NCI-H82 (cell line): Measurements from ENCODE around the gene YAF2.
"Not testable (repeated sequence)": the region's sequence is repeated elsewhere in the genome, so short reads cannot be mapped to it uniquely, and the experiment has no call there.

Experiments used
- DNase-seq: peaks from one replicate; lab custom pipeline; 2025; lab: John Stamatoyannopoulos, UW

YAF2 gene

GRCh38 chr12:42255221-42255865, 17.3 kb upstream of the YAF2 start:
- no peak for DNase-seq

DNA sequence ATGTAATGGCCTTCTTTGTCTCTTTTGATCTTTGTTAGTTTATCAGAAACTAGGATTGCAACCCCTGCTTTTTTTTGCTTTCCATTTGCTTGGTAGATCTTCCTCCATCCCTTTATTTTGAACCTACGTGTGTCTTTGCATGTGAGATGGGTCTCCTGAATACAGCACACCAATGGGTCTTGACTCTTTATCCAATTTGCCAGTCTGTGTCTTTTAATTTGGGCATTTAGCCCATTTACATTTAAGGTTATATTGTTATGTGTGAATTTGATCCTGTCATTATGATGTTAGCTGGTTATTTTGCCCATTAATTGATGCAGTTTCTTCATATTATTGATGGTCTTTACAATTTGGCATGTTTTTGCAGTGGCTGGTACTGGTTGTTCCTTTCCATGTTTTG, 14.6 kb upstream of the YAF2 start:
- not testable (repeated sequence) for DNase-seq

- not testable (repeated sequence) for DNase-seq
Observed at GRCh38 chr12:42249033-42249432, 11.0 kb upstream of the YAF2 start.

DNA sequence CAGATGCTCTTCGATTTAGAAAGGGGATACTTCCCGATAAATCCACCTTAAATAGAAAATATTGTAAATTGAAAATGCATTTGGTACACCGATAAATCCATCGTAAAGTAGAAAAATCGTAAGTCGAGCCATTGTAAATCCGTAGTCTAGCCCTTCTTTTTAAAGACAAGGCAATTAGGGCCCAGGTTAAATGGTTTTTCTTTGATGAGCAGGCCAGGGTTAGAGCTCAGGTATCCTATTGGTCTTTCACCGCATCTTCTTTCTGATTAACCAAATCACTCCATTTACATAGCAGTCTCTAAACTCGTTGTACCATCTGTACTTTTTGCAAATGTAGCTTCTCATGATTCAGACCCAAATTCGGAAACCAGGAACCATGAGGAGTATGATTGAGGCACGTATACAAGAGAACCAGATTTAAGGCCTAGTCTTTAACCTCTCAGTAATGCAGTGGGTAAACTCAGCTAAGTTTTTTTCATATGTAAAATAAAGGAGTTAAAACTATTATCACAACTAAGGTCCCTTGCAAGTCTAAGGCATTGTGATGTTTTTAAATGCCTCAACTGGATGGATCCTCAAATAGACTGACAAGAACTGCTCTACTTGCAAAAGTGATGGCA, 2.2 kb upstream of the YAF2 start:
- DNase-seq: no peak

GRCh38 chr12:42237853-42238239, 202 bp downstream of the YAF2 start:
- DNase-seq: no peak

- peak; percentile 86 for DNase-seq
Observed at GRCh38 chr12:42237052-42237852, 796 bp downstream of the YAF2 start.

DNA sequence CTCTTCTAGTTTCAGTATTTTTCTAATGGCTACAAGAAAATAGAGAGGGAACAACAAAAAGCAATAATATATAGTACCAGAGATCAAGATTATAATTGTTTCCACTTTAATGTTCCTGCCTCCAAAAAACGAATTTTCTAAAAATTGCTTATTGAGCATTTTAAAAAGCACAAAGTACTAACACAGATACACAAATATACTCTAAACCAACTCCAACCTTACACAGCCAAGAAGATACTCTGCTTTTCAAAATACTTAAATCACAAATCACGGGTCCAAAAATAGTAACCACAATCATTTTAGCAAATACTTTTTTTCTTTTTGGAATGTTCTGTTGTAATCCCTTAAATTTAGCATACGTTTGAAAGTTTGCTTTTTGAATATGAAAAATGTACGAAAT, 2.0 kb downstream of the YAF2 start:
- DNase-seq: no peak

DNA sequence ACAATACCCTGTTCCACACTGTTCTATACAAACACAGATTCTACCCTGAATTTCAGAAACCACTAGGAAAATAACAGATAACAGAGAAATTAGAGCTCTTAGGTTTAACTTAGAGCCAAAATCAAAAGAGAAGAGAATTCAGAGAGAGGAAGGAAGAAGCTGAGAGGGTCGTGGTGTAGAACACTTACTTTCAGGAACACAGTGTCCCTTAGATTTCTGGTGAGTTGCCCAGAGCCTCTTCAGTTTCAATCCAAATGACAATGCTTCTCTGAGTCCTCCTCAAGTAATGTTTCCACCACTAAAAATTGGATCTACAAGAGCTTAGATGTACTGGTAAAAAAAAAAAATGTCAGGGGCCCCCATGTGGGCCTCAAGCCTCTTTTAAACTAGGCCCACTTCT, 2.6 kb downstream of the YAF2 start:
- no peak for DNase-seq

DNA sequence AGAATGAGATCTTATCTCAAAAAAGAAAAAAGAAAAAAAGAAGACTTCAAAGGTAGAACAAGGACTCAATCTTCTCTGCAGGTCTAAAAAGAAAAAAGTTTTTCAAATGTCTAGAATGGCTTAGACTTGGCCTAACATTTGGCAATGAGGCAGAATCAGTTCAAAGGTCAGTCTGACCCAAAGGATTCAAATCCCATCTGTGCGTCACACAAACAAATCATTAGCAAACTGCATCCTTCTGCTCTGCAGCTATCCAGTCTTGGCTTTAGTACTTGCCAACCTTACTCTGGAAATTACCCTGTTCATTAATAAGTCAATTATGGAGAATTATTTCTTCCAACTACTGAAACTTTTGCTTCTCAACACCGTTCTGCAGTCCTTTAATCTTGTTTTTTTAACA, 3.1 kb downstream of the YAF2 start:
- DNase-seq: no peak

GRCh38 chr12:42227525-42227924, 10.5 kb downstream of the YAF2 start:
- DNase-seq: not testable (repeated sequence)

- not testable (repeated sequence) for DNase-seq
Observed at GRCh38 chr12:42224501-42224900, 13.5 kb downstream of the YAF2 start.

DNA sequence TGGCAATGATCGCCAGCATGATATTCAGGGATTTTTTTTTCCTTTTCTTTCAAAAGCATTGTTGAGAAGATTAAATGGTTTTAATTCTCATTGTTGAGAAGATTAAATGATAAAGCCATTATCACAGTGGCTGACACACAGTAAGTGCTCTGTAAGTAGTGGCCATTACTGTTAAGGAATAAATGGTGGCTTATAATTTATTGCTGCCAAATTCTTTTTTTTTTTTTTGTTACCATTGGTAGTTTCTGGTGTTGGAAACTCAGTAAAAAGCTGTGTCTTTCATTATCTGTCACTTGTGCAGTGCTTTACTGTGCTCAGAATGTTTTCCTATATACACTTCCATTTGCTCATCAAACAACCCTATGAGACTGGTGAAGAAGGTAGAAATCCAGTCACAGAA, 15.3 kb downstream of the YAF2 start:
- DNase-seq: peak; percentile 9

DNA sequence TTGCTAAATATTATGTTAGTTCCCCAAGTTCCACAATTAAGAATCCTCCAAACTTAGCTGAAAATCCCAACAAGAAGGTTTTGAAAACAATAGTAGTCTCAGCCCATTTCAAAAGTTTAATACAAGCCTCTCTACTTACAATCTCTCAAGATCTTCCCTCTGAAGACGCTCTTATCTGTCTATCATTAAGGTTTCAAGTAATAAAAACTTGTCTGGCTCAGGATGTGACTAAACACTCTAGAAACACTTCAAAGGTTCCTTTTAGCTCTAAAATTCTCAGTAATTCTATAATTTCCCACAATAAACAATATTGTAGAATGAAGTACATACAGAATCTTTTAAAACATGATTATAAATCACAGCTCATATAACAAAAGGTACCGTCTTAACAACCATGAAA, 16.3 kb downstream of the YAF2 start:
- DNase-seq: no peak

DNA sequence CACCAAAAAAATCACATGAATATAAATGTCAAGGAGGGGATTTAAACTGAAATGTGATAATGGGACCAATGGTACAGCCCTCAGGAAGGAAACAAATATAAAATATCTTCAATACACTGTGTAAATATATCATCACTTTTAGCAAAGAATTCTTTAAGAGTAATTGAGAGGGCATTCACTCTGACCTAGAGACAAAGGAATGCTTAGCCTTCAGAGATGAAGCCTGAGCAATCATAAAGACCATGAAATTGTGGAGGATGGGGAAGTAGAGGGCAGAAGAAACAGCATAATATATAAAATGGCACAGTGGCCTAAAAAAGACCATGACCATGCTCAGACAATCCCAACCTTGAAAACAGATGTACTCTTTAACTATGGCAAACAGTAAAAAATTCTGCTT, 20.4 kb downstream of the YAF2 start:
- DNase-seq: no peak

GRCh38 chr12:42216737-42217136, 21.3 kb downstream of the YAF2 start:
- peak; percentile 14 for DNase-seq

DNA sequence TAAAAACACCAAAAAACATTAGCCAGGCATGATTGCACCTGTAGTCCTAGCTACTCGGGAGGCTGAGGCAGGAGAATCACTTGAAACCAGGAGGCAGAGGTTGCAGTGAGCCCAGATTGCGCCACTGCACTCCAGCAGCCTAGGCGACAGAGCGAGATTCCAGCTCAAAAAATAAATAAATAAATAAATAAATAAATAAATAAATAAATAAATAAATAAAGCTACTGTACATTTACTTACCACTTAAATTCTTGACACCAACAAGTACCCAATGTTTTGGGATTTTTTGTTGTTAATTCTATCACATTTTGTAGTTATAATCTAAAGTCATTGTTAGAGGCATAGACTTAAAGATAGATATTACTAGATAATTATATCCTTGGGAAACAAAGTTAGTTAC, 22.3 kb downstream of the YAF2 start:
- DNase-seq: not testable (repeated sequence)

DNA sequence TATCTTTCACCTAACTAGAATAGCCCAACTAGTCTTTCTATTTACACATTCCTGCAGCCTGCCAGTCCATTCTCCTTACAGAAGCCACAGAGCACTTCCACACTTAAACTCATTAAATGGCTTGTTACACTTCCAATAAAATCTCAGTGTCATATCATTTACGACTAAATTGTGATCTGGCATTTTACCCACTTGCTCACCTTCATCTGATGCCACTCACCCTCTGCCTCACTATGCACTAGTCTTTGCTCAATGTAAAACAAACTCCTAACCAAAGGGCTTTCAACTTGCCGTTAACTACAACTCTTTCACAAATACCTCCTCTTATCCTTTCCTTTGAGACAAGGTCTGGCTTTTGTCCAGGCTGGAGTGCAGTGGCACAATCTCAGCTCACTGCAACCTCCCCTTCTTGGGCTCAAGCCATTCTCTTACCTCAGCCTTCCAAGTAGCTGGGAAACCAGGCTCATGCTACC, 24.1 kb downstream of the YAF2 start:
- DNase-seq: no peak

DNA sequence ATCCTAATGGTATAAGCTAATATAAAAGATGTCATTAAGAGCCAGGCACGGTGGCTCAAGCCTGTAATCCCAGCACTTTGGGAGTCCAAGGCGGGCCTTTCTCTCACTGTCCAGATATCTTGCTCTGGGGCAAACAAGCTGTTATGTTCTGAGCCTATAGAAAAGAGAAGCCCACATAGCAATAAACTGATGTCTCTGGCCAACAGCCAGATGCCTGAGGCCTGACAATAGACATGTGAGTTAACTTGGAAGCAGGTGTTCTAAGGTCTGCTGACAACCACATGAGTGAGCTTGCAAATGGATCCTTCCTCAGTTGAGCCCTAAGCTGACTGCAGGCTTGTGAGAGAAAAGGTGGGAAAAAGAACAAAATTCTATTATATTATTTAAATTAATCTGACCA, 25.0 kb downstream of the YAF2 start:
- peak; percentile 49 for DNase-seq

- DNase-seq: no peak
Observed at GRCh38 chr12:42208574-42208973, 29.5 kb downstream of the YAF2 start.

- no peak for DNase-seq
Observed at GRCh38 chr12:42204819-42205218, 33.2 kb downstream of the YAF2 start.

DNA sequence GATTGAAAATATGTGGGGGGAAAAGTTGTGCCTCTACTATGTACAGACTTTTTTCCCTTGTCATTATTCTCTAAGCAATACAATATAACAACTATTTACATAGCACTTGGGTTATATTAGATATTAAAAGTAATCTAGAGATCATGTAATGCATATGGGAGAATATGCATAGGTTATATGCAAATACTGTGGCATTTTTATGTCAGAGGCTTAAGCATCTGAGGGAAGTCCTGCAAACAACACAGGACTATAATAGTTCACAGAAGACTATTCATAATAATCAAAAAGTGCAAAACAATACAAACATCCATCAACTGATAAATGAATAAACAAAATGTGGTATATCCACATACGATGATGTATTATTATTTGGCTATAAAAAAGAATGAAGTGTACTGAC, 33.7 kb downstream of the YAF2 start:
- no peak for DNase-seq

DNA sequence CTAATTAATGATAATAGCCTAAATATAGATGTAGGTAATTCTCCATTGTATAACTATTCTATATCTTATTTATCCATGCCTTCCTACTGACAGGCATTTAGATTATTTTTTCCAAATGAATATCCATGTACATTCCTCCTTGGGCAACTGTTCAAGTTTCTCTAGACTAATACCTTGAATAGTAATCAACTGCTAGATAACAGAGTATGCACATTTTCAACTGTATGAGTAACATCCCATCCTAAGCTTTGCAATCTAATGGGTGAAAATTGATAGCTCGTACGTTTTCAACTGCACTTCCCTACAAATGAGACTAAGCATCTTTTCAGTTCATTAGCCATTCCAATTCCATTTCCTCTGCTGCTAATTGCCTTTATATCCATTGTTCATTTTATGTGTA, 37.0 kb downstream of the YAF2 start:
- DNase-seq: no peak

DNA sequence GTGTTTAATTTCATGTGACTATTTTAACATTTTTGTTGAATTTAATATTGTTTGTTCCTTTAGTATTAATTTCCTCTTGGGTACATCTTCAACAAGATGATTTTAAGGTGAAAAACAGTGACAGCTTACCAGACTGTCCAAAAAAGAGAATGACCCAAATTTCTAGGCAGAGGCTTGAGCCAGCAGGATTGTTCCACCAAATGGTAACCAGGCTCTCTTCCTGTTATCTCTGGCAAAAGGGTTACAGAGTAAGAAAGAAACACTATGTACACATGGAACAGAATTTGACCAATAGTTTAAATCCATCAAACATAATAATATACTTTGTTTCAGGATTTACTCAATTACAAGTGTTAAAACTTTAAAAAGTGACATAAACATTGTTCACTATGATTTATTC, 39.0 kb downstream of the YAF2 start:
- DNase-seq: no peak
